H9 (cell line): ENCODE results near the gene TMEM145. TPM values are rescaled to one million over a fixed set of nuclear protein-coding genes. Genes with fewer than 3 reads are reported as not detected.

Experiments used
- DNase-seq: peaks from one replicate; pipeline ENCODE4 v3.0.0-alpha.2; 2017
- H2AFZ ChIP-seq: one replicate; pipeline ENCODE4 v1.6.1; 2013; ENCODE audit warnings: mild to moderate bottlenecking, low read length, control low read depth, moderate library complexity
- H2AK5ac ChIP-seq: 2 replicates; pipeline ENCODE4 v1.6.1; 2013; ENCODE audit warnings: low read length, control low read depth, mixed read lengths; ENCODE audit not compliant: insufficient read length
- H2BK120ac ChIP-seq: one replicate; pipeline ENCODE4 v1.6.1; 2013; ENCODE audit warnings: low read depth, mild to moderate bottlenecking, low read length, control low read depth, inconsistent platforms; ENCODE audit not compliant: poor library complexity, severe bottlenecking
- H2BK12ac ChIP-seq: 2 replicates; pipeline ENCODE4 v1.6.1; 2013; ENCODE audit warnings: low read length, control low read depth, mixed read lengths, low read depth; ENCODE audit not compliant: insufficient read length
- H2BK15ac ChIP-seq: 2 replicates; pipeline ENCODE4 v1.6.1; 2013; ENCODE audit warnings: low read depth, low read length, control low read depth
- H2BK20ac ChIP-seq: one replicate; pipeline ENCODE4 v1.6.1; 2013; ENCODE audit warnings: low read depth, mild to moderate bottlenecking, low read length, control low read depth, inconsistent platforms; ENCODE audit not compliant: poor library complexity, severe bottlenecking
- H2BK5ac ChIP-seq: 2 replicates; pipeline ENCODE4 v1.6.1; 2013; ENCODE audit warnings: low read length, control low read depth, mixed read lengths; ENCODE audit not compliant: insufficient read length
- H3K14ac ChIP-seq: 2 replicates; pipeline ENCODE4 v1.6.1; 2013; ENCODE audit warnings: low read length, control low read depth; ENCODE audit not compliant: insufficient read depth
- H3K18ac ChIP-seq: 2 replicates; pipeline ENCODE4 v1.6.1; 2013; ENCODE audit warnings: low read depth, mild to moderate bottlenecking, mixed read lengths, low read length, control low read depth; ENCODE audit not compliant: insufficient read length
- H3K23ac ChIP-seq: 2 replicates; pipeline ENCODE4 v1.6.1; 2013; ENCODE audit warnings: low read length, control low read depth, mixed read lengths, low read depth; ENCODE audit not compliant: insufficient read length
- H3K23me2 ChIP-seq: 2 replicates; pipeline ENCODE4 v1.6.1; 2013; ENCODE audit warnings: low read depth, mild to moderate bottlenecking, mixed read lengths, low read length, control low read depth; ENCODE audit not compliant: insufficient read length, poor library complexity, severe bottlenecking
- H3K27ac ChIP-seq: 2 replicates; pipeline ENCODE4 v1.5.1; 2013; ENCODE audit warnings: low read length, control low read depth, mixed read lengths, low read depth; ENCODE audit not compliant: insufficient read length
- H3K27me3 ChIP-seq: 2 replicates; pipeline ENCODE4 v1.6.1; 2013; ENCODE audit warnings: low read length, control low read depth, inconsistent platforms; ENCODE audit not compliant: insufficient read depth
- H3K4ac ChIP-seq: 2 replicates; pipeline ENCODE4 v1.6.1; 2013; ENCODE audit warnings: low read depth, mild to moderate bottlenecking, control low read depth, inconsistent platforms, low read length, moderate library complexity
- H3K4me1 ChIP-seq: 2 replicates; pipeline ENCODE4 v1.6.1; 2013; ENCODE audit warnings: low read length, control low read depth, inconsistent platforms; ENCODE audit not compliant: insufficient read depth
- H3K4me2 ChIP-seq: 2 replicates; pipeline ENCODE4 v1.6.1; 2013; ENCODE audit warnings: low read length, control low read depth, mixed read lengths; ENCODE audit not compliant: insufficient read length, insufficient read depth
- H3K56ac ChIP-seq: 2 replicates; pipeline ENCODE4 v1.6.1; 2013; ENCODE audit warnings: low read depth, mild to moderate bottlenecking, mixed read lengths, low read length, control low read depth; ENCODE audit not compliant: insufficient read length
- H3K79me1 ChIP-seq: 2 replicates; pipeline ENCODE4 v1.6.1; 2013; ENCODE audit warnings: low read depth, mild to moderate bottlenecking, moderate library complexity, low read length, control low read depth, inconsistent platforms; ENCODE audit not compliant: insufficient read depth, poor library complexity, severe bottlenecking
- H3K79me2 ChIP-seq: 2 replicates; pipeline ENCODE4 v1.6.1; 2013; ENCODE audit warnings: low read length, control low read depth, inconsistent platforms; ENCODE audit not compliant: insufficient read depth
- H3K9ac ChIP-seq: 2 replicates; pipeline ENCODE4 v1.6.1; 2013; ENCODE audit warnings: low read length, control low read depth, mixed read lengths; ENCODE audit not compliant: insufficient read length; ENCODE audit errors: extremely low read depth
- H3K9me3 ChIP-seq: one replicate; pipeline ENCODE4 v1.6.1; 2013; ENCODE audit warnings: low read depth, low read length, inconsistent platforms; ENCODE audit not compliant: control insufficient read depth
- H3T11ph ChIP-seq: one replicate; pipeline ENCODE4 v1.6.1; 2013; ENCODE audit warnings: mild to moderate bottlenecking, low read length, control low read depth, inconsistent platforms
- H4K20me1 ChIP-seq: one replicate; pipeline ENCODE4 v1.6.1; 2013; ENCODE audit not compliant: control insufficient read depth, insufficient read length, insufficient read depth
- H4K5ac ChIP-seq: 2 replicates; pipeline ENCODE4 v1.6.1; 2013; ENCODE audit warnings: low read depth, mild to moderate bottlenecking, mixed read lengths, low read length, control low read depth; ENCODE audit not compliant: insufficient read length
- H4K8ac ChIP-seq: replicated peaks from 2 replicates; pipeline ENCODE4 v1.6.1; 2013; ENCODE audit warnings: low read length, control low read depth, mixed read lengths, low read depth; ENCODE audit not compliant: insufficient read length
- H4K91ac ChIP-seq: 2 replicates; pipeline ENCODE4 v1.6.1; 2013; ENCODE audit warnings: low read depth, mild to moderate bottlenecking, moderate library complexity, mixed read lengths, low read length, control low read depth; ENCODE audit not compliant: insufficient read length
- H3K27ac Mint-ChIP-seq, 3 experiments: 2 replicates in 2 of 3; 3 replicates in 1 of 3; pipeline ENCODE4 v1.8.0; 2020 to 2021; ENCODE audit warnings: mixed read lengths in 3 of 3, mild to moderate bottlenecking in 1 of 3, moderate library complexity in 1 of 3
- H3K27me3 Mint-ChIP-seq: 2 replicates; pipeline ENCODE4 v1.8.0; 2021; ENCODE audit warnings: low read depth, mild to moderate bottlenecking, moderate library complexity, mixed read lengths
- H3K36me3 Mint-ChIP-seq, 3 experiments: 2 replicates in 2 of 3; 3 replicates in 1 of 3; pipeline ENCODE4 v1.8.0; 2020 to 2021; ENCODE audit warnings: low read depth in 3 of 3, mixed read lengths in 3 of 3; ENCODE audit not compliant: insufficient read depth in 1 of 3
- H3K4me1 Mint-ChIP-seq, 2 experiments: 2 replicates each; pipeline ENCODE4 v1.8.0; 2020; ENCODE audit warnings: mixed read lengths in 2 of 2
- H3K4me3 Mint-ChIP-seq, 2 experiments: 2 replicates in 1 of 2; 3 replicates in 1 of 2; pipeline ENCODE4 v1.8.0; 2020 to 2021; ENCODE audit warnings: mild to moderate bottlenecking in 2 of 2, mixed read lengths in 2 of 2, moderate library complexity in 1 of 2
- H3K9me3 Mint-ChIP-seq, 2 experiments: 2 replicates in 1 of 2; 3 replicates in 1 of 2; pipeline ENCODE4 v1.8.0; 2020; ENCODE audit warnings: mild to moderate bottlenecking in 2 of 2, mixed read lengths in 2 of 2, moderate library complexity in 1 of 2
- CTCF ChIP-seq: fragments of 200-600 bp; sonication (generic); conservative IDR thresholded peaks from 3 replicates; pipeline ENCODE4 v1.8.0; 2021; ENCODE audit warnings: antibody characterized with exemption, mild to moderate bottlenecking
- WGBS: extraction: QIAGEN DNeasy Blood & Tissue Kit; methylation state at CpG from one replicate; pipeline ENCODE4 v1.1.7; 2013; ENCODE audit warnings: missing lambda C conversion rate, low lambda C conversion rate, mixed read lengths; ENCODE audit not compliant: insufficient read length; ENCODE audit errors: extremely low coverage; 5-methylcytosine and 5-hydroxymethylcytosine counted together
- total RNA-seq: library from RNA; stranded (reverse); gene quantifications from 2 replicates; pipeline ENCODE4 v1.2.1, GENCODE V29; 2021

The TMEM145 gene
- total RNA-seq, 1 experiment from 2014 or later, result 4.5 TPM

- H3K9ac ChIP-seq, result no peak overlapping the region
- no peaks in the 10 kb centered on the region for H3K9me3 ChIP-seq
- H4K91ac ChIP-seq, result no peak overlapping the region
- H2AK5ac ChIP-seq, result no peak overlapping the region
- no peak overlapping the region for H2BK15ac ChIP-seq
- H3K27me3 ChIP-seq, result no peaks in the 10 kb centered on the region
- H3K27ac Mint-ChIP-seq, result no peak overlapping the region; a peak in 2 of 7 replicates
- no peaks in the 10 kb centered on the region for H3K4me1 ChIP-seq
- no peaks in the 10 kb centered on the region for H3K79me1 ChIP-seq
- H3K4me2 ChIP-seq, result no peak overlapping the region
- H2BK12ac ChIP-seq, result no peak overlapping the region
- H3K9me3 Mint-ChIP-seq, result no peaks in the 10 kb centered on the region; a peak in 1 of 5 replicates
- no peak overlapping the region for H3K56ac ChIP-seq
- no peak overlapping the region for H2AFZ ChIP-seq
- peaks cover 2 to 34% (median 22%) of the 10 kb centered on the region in 3 experiments; a peak in 5 of 7 replicates for H3K36me3 Mint-ChIP-seq
- WGBS, result no CpG with 5 or more reads among the region's 29 CpGs
- no peak overlapping the region for H3K4ac ChIP-seq
- H3K23ac ChIP-seq, result no peak overlapping the region
- no peak overlapping the region for H3K14ac ChIP-seq
- H4K5ac ChIP-seq, result no peak overlapping the region
- no peak overlapping the region for H4K8ac ChIP-seq
- no peaks in the 10 kb centered on the region for H3K27me3 Mint-ChIP-seq
- H3K79me2 ChIP-seq, result no peaks in the 10 kb centered on the region
- H3K4me1 Mint-ChIP-seq, result peaks cover 0 to 4% of the 10 kb centered on the region in 2 experiments; a peak in 1 of 4 replicates
- no peaks in the 10 kb centered on the region for H3K23me2 ChIP-seq
- no peak overlapping the region for H2BK120ac ChIP-seq
- H3K27ac ChIP-seq, result no peak overlapping the region
- H4K20me1 ChIP-seq, result no peaks in the 10 kb centered on the region
- H3K4me3 Mint-ChIP-seq, result no peak overlapping the region
- no peak overlapping the region for H3T11ph ChIP-seq
- no peak overlapping the region for H3K18ac ChIP-seq
- no peak for DNase-seq
- no peak overlapping the region for H2BK5ac ChIP-seq
- no peak overlapping the region for H2BK20ac ChIP-seq
- TF ChIP-seq CTCF, result no peak
Measured at GRCh38 chr19:42353341-42354015, 40.4 kb downstream of the TMEM145 start.
